ENCODE data around the gene RBM8A. TPM values are rescaled to one million over a fixed set of nuclear protein-coding genes. Genes with fewer than 3 reads are reported as not detected.

The RBM8A gene
- 86.8 to 121 TPM (median 90.5 TPM) in 3 replicates for total RNA-seq
- long read RNA-seq, full-length matches to known transcripts, result 76 of 128 reads
- long read RNA-seq, partial matches to known transcripts, result 46 of 128 reads
- long read RNA-seq, other reads (novel, unspliced or antisense), result 6 of 128 reads

DNA sequence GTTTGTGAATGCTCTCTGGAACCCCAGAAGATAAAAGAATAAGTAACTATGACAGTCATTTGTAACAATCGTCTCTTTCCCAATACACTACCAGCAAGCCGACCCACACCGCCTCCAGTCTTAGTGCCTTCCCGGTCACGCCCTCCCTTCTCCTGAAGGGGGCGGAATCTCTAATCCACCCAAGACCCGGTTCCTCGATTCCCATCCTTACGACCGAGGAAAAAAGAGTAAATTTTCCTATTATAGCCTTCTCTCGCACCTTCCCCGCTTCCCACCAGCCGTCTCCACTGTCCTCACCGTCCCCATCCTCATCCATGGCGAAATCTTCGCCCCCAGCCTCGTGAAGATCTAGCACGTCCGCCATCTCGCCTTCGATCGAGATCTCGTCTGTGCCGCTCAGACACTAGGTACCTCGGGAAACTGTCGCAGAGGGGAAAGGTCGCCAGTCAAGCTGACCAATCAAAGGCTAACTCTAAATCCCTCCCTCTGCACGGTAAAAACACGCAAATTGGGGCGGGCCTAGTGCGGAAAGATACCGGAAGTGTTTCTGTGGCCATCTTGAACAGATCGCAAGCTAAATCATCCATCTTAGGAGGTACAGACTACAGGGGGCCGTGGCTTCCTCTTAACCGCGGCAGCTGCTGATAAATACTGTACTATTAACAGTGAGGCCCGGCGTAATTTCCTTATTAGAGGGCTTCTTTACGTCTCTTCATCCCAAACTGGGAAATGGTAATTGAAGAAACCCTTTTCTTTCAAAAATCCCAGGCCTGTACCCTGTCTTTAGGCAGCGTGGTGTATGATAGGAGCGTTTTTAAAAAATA is at the start of gene RBM8A:
RBM8A (minus strand) TSS at position 422 of the 824 bp plus-strand sequence; CDS start at position 364, 58 bp downstream.
- DNase-seq (ENCODE audit: low spot score), result no peak
- Mint-ChIP-seq H3K4me3 (ENCODE audit: unreplicated experiment) (peak within 1 kb of the TSS; percentile 38), H3K27ac (ENCODE audit: unreplicated experiment) (peak within 1 kb of the TSS; percentile 72), H3K4me1 (ENCODE audit: low read depth) (peaks cover 10% of the 10 kb centered on the region), H3K27me3 (ENCODE audit: low read depth) (no peaks in the 10 kb centered on the region), H3K36me3 (ENCODE audit: low read depth) (peaks cover 8% of the 10 kb centered on the region), H3K9me3 (ENCODE audit: low read depth) (no peaks in the 10 kb centered on the region)
- TF ChIP-seq, protein P1, sequence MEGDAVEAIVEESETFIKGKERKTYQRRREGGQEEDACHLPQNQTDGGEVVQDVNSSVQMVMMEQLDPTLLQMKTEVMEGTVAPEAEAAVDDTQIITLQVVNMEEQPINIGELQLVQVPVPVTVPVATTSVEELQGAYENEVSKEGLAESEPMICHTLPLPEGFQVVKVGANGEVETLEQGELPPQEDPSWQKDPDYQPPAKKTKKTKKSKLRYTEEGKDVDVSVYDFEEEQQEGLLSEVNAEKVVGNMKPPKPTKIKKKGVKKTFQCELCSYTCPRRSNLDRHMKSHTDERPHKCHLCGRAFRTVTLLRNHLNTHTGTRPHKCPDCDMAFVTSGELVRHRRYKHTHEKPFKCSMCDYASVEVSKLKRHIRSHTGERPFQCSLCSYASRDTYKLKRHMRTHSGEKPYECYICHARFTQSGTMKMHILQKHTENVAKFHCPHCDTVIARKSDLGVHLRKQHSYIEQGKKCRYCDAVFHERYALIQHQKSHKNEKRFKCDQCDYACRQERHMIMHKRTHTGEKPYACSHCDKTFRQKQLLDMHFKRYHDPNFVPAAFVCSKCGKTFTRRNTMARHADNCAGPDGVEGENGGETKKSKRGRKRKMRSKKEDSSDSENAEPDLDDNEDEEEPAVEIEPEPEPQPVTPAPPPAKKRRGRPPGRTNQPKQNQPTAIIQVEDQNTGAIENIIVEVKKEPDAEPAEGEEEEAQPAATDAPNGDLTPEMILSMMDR (IDR thresholded peaks at IDR 0.05), result peak; percentile 84

DNA sequence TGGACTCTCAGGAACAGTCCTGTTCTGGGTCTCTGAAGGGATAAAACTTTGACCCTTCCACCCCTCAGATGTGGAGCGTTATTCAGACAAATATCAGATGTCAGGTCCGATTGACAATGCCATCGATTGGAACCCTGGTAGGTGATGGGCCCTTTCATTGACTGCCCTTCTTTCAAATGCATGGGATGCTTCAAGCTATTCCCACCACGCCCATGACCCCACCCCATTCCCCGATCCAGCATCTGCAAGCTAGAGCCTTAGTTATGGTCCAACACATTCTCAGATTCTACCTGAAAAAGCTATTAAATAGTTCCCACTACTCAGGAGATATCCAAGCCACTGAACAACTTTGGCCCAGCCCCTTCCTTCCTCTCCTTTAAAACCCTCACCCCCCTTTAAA is 49.7 kb upstream of the RBM8A start:
- no peaks in the 10 kb centered on the region for H3K27me3 Mint-ChIP-seq (ENCODE audit: low read depth)
- H3K4me1 Mint-ChIP-seq (ENCODE audit: low read depth), result no peaks in the 10 kb centered on the region
- no peak overlapping the region for H3K27ac Mint-ChIP-seq (ENCODE audit: unreplicated experiment)
- H3K36me3 Mint-ChIP-seq (ENCODE audit: low read depth), result no peaks in the 10 kb centered on the region
- no peak for DNase-seq (ENCODE audit: low spot score)
- TF ChIP-seq, protein P1 (IDR thresholded peaks at IDR 0.05), result no peak
- H3K9me3 Mint-ChIP-seq (ENCODE audit: low read depth), result no peaks in the 10 kb centered on the region
- H3K4me3 Mint-ChIP-seq (ENCODE audit: unreplicated experiment), result no peak overlapping the region

- no peak for DNase-seq (ENCODE audit: low spot score)
- Mint-ChIP-seq H3K27ac (ENCODE audit: unreplicated experiment) (no peak overlapping the region), H3K4me1 (ENCODE audit: low read depth) (no peaks in the 10 kb centered on the region), H3K36me3 (ENCODE audit: low read depth) (no peaks in the 10 kb centered on the region), H3K27me3 (ENCODE audit: low read depth) (no peaks in the 10 kb centered on the region), H3K4me3 (ENCODE audit: unreplicated experiment) (no peak overlapping the region), H3K9me3 (ENCODE audit: low read depth) (no peaks in the 10 kb centered on the region)
- TF ChIP-seq, protein P1 (IDR thresholded peaks at IDR 0.05), result no peak
Observed at GRCh38 chr1:145975216-145975615, 47.9 kb upstream of the RBM8A start.

- no peaks in the 10 kb centered on the region for H3K9me3 Mint-ChIP-seq (ENCODE audit: low read depth)
- no peak for DNase-seq (ENCODE audit: low spot score)
- H3K36me3 Mint-ChIP-seq (ENCODE audit: low read depth), result no peaks in the 10 kb centered on the region
- H3K4me1 Mint-ChIP-seq (ENCODE audit: low read depth), result no peaks in the 10 kb centered on the region
- no peak overlapping the region for H3K4me3 Mint-ChIP-seq (ENCODE audit: unreplicated experiment)
- H3K27me3 Mint-ChIP-seq (ENCODE audit: low read depth), result no peaks in the 10 kb centered on the region
- no peak overlapping the region for H3K27ac Mint-ChIP-seq (ENCODE audit: unreplicated experiment)
- TF ChIP-seq, protein P1 (IDR thresholded peaks at IDR 0.05), result no peak
Observed at GRCh38 chr1:145974721-145975120, 47.4 kb upstream of the RBM8A start.

DNA sequence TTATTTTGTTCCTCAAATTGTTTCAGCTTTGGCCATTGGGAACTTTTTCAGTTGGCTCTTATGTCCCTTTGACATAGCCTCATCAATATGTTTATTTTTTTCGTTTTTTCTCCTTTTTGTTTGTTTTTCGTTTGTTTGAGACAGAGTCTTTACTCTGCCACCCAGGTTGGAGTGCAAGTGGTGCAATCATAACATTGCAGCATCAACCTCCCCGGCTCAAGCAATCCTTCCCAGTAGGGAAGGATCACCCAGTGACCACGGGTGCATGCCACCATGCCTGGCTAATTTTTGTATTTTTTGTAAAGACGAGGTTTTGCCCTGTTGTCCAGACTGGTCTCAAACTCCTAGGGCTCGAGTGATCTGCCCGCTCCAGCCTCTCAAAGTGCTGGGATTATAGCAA is 45.3 kb upstream of the RBM8A start:
- H3K27me3 Mint-ChIP-seq (ENCODE audit: low read depth), result no peaks in the 10 kb centered on the region

More for the DNA sequence above, 45.3 kb upstream of the RBM8A start:
- Mint-ChIP-seq H3K4me1 (ENCODE audit: low read depth) (no peaks in the 10 kb centered on the region), H3K36me3 (ENCODE audit: low read depth) (peaks cover under 1% of the 10 kb centered on the region), H3K4me3 (ENCODE audit: unreplicated experiment) (no peak overlapping the region), H3K27ac (ENCODE audit: unreplicated experiment) (no peak overlapping the region), H3K9me3 (ENCODE audit: low read depth) (peaks cover under 1% of the 10 kb centered on the region)
- TF ChIP-seq, protein P1 (IDR thresholded peaks at IDR 0.05), result no peak
- no peak for DNase-seq (ENCODE audit: low spot score)
